ENCODE data around the gene PLAC9.

DNA sequence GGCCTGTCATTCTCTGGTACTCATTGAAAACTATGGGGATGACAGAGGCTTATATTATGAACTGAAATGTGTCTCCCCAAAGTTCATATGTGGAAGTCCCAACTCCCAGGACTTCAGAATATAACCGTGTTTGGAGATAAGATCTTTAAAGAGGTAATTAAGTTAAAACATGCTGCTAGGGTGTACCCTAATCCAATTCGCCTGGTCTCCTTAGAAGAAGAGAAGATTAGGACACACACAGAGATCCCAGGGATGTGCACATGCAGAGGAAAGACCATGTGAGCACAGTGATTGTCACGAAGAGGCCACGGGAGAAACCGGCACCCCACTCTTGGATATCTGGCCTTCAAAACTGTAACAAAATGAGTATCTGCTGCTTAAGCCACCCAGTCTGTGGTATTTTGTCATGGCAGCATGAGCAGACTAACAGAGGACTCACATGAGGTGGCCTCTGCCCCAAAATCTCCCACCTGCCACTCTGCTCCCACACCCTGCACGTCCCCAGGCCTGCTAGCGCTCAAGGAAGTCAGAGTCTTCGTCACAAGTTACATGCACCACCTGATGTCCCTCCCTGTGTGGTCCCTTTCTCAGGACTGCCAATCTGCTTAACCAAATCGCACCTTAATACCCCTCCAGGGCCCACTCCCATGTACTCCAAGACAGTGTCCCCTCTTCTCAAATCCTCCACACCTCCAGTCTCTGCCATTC is 26.8 kb downstream of the PLAC9 start:
- TF ChIP-seq POLR2A (IDR thresholded peaks at IDR 0.05) (no peak), POLR2AphosphoS5 (IDR thresholded peaks at IDR 0.05) (no peak)
- TF ChIP-seq, protein P1, sequence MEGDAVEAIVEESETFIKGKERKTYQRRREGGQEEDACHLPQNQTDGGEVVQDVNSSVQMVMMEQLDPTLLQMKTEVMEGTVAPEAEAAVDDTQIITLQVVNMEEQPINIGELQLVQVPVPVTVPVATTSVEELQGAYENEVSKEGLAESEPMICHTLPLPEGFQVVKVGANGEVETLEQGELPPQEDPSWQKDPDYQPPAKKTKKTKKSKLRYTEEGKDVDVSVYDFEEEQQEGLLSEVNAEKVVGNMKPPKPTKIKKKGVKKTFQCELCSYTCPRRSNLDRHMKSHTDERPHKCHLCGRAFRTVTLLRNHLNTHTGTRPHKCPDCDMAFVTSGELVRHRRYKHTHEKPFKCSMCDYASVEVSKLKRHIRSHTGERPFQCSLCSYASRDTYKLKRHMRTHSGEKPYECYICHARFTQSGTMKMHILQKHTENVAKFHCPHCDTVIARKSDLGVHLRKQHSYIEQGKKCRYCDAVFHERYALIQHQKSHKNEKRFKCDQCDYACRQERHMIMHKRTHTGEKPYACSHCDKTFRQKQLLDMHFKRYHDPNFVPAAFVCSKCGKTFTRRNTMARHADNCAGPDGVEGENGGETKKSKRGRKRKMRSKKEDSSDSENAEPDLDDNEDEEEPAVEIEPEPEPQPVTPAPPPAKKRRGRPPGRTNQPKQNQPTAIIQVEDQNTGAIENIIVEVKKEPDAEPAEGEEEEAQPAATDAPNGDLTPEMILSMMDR (IDR thresholded peaks at IDR 0.05) = no peak

Data from breast epithelium (tissue), 3 donors.